Measurements from ENCODE around the gene CCNQ.

DNA sequence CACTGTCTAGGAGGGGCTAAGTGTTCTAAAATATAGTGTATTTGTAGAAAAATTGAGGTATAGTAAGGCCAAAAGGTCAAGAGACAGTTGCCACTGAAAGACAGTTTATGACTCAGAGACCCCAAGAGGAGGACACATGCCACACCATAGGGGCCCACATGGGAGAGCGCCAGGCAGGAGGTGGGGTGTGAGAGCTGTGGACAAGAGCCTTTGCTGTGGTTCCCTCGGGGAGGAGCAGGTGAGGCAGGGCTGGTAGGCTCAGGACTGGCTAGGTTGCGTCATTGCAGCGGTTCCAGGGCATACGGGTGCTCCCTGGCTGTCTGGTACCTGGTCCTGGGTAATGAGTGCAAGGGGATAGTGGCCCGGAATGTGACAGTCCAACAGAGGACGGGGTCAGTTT lies 37.6 kb downstream of the CCNQ start:
- TF ChIP-seq, protein P1, sequence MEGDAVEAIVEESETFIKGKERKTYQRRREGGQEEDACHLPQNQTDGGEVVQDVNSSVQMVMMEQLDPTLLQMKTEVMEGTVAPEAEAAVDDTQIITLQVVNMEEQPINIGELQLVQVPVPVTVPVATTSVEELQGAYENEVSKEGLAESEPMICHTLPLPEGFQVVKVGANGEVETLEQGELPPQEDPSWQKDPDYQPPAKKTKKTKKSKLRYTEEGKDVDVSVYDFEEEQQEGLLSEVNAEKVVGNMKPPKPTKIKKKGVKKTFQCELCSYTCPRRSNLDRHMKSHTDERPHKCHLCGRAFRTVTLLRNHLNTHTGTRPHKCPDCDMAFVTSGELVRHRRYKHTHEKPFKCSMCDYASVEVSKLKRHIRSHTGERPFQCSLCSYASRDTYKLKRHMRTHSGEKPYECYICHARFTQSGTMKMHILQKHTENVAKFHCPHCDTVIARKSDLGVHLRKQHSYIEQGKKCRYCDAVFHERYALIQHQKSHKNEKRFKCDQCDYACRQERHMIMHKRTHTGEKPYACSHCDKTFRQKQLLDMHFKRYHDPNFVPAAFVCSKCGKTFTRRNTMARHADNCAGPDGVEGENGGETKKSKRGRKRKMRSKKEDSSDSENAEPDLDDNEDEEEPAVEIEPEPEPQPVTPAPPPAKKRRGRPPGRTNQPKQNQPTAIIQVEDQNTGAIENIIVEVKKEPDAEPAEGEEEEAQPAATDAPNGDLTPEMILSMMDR (IDR thresholded peaks at IDR 0.05), result no peak
- TF ChIP-seq POLR2A (IDR thresholded peaks at IDR 0.05), result no peak
